B cell (primary cell): ENCODE data around the gene SLC16A10. TPM values are rescaled to one million over a fixed set of nuclear protein-coding genes. Genes with fewer than 3 reads are reported as not detected.

ENCODE experiments used
- ATAC-seq: fragments of 200-7000 bp; cut with Tn5 transposase; one replicate; pipeline ENCODE4 v1.10.0; 2021; ENCODE audit warnings: low read depth, mild to moderate bottlenecking, moderate number of reproducible peaks, moderate library complexity
- CTCF ChIA-PET: fragments of 350-600 bp; sonication (Branson Sonifier 250); formaldehyde crosslinking; loops from one replicate; lab custom pipeline; 2021; ENCODE audit warnings: antibody characterized with exemption, inconsistent platforms; lab: Charles Lee
- POLR2A ChIA-PET: fragments of 350-600 bp; sonication (Branson Sonifier 250); formaldehyde crosslinking; loops from one replicate; lab custom pipeline; 2021; ENCODE audit warnings: antibody characterized with exemption; lab: Charles Lee
- DNase-seq: peaks from one replicate; pipeline ENCODE4 v3.0.0; 2013
- H2AFZ ChIP-seq: 2 replicates; pipeline ENCODE4 v1.6.1; 2012; ENCODE audit warnings: mild to moderate bottlenecking, low read depth, low read length; ENCODE audit not compliant: insufficient read depth, poor library complexity, severe bottlenecking
- H3K27ac ChIP-seq, 2 donors: 1 replicate in 1 of 2; 2 replicates in 1 of 2; pipeline ENCODE4 v1.5.1; 2012 to 2013; ENCODE audit warnings: low read length in 2 of 2, mild to moderate bottlenecking in 2 of 2, moderate library complexity in 1 of 2
- H3K27me3 ChIP-seq, 4 experiments: fragments of 200-600 bp in 1 of 4; sonication (generic) in 1 of 4; replicated peaks in 1 of 4; 1 replicate in 2 of 4; 2 replicates in 2 of 4; pipeline versions ENCODE4 v1.6.1 to v1.7.0; 2013 to 2016; ENCODE audit warnings: low read length in 3 of 4, mild to moderate bottlenecking in 2 of 4, mixed read lengths in 1 of 4, moderate library complexity in 1 of 4; ENCODE audit not compliant: insufficient read depth in 4 of 4, control insufficient read depth in 3 of 4; ENCODE audit errors: control extremely low read depth in 1 of 4
- H3K36me3 ChIP-seq, 2 experiments: replicated peaks in 1 of 2; 1 replicate in 1 of 2; 2 replicates in 1 of 2; pipeline versions ENCODE4 v1.6.1 to v1.7.1; 2013; ENCODE audit warnings: low read length in 1 of 2; ENCODE audit not compliant: insufficient read depth in 2 of 2, control insufficient read depth in 1 of 2; ENCODE audit errors: control extremely low read depth in 1 of 2, extremely low read depth in 1 of 2
- H3K4me1 ChIP-seq, 2 donors: fragments of 200-600 bp in 1 of 2; sonication (generic) in 1 of 2; 1 replicate in 1 of 2; 2 replicates in 1 of 2; pipeline versions ENCODE4 v1.5.1 to v1.6.1; 2013 to 2017; ENCODE audit warnings: low read length in 2 of 2; ENCODE audit not compliant: control insufficient read depth in 2 of 2, insufficient read depth in 2 of 2
- H3K4me2 ChIP-seq: replicated peaks from 2 replicates; pipeline ENCODE3; 2012; ENCODE audit warnings: mild to moderate bottlenecking, low read depth, low read length; ENCODE audit not compliant: poor library complexity, severe bottlenecking
- H3K4me3 ChIP-seq, 5 experiments: fragments of 200-600 bp in 1 of 5; sonication (generic) in 1 of 5; 1 replicate in 3 of 5; 2 replicates in 2 of 5; pipeline versions ENCODE4 v1.5.1 to v1.7.0; 2011 to 2016; ENCODE audit warnings: low read length in 4 of 5, mild to moderate bottlenecking in 4 of 5, low read depth in 2 of 5, control low read depth in 1 of 5, moderate library complexity in 1 of 5; ENCODE audit not compliant: insufficient read depth in 1 of 5; ENCODE audit errors: control extremely low read depth in 1 of 5, extremely low read depth in 1 of 5
- H3K79me2 ChIP-seq: fragments of 200-600 bp; sonication (generic); one replicate; pipeline ENCODE4 v1.6.0; 2016; ENCODE audit warnings: low read length; ENCODE audit not compliant: control insufficient read depth, insufficient read depth
- H3K9ac ChIP-seq: fragments of 200-600 bp; sonication (generic); 2 replicates; pipeline ENCODE4 v1.6.1; 2017; ENCODE audit warnings: mild to moderate bottlenecking, low read length, moderate library complexity
- H3K9me3 ChIP-seq, 3 donors: one replicate each; pipeline versions ENCODE4 v1.6.1 to v1.7.1; 2013; ENCODE audit warnings: low read length in 2 of 3; ENCODE audit not compliant: control insufficient read depth in 2 of 3, insufficient read depth in 1 of 3; ENCODE audit errors: control extremely low read depth in 1 of 3
- H4K20me1 ChIP-seq: 2 replicates; pipeline ENCODE4 v1.6.0; 2012; ENCODE audit warnings: mild to moderate bottlenecking, low read length; ENCODE audit not compliant: insufficient read depth, control insufficient read depth, poor library complexity, severe bottlenecking
- H3K27ac Mint-ChIP-seq: one replicate; pipeline ENCODE4 v1.8.0; 2021; ENCODE audit warnings: mixed read lengths
- H3K27me3 Mint-ChIP-seq: one replicate; pipeline ENCODE4 v1.8.0; 2021; ENCODE audit warnings: mixed read lengths
- H3K4me1 Mint-ChIP-seq: one replicate; pipeline ENCODE4 v1.8.0; 2021; ENCODE audit warnings: mixed read lengths
- H3K4me3 Mint-ChIP-seq: one replicate; pipeline ENCODE4 v1.8.0; 2021; ENCODE audit warnings: mixed read lengths
- H3K9me3 Mint-ChIP-seq: one replicate; pipeline ENCODE4 v1.8.0; 2022; ENCODE audit warnings: mixed read lengths; ENCODE audit not compliant: insufficient read depth
- CTCF ChIP-seq: fragments of 200-600 bp; IDR thresholded peaks from one replicate; pipeline ENCODE4 v1.8.0; 2022; ENCODE audit warnings: antibody characterized with exemption, mild to moderate bottlenecking
- EZH2 ChIP-seq: IDR thresholded peaks from 2 replicates; pipeline ENCODE4 v1.6.1; 2012; ENCODE audit warnings: borderline replicate concordance, low read depth, mild to moderate bottlenecking, moderate library complexity, low read length; ENCODE audit not compliant: insufficient read depth, poor library complexity, severe bottlenecking
- WGBS: methylation state at CpG from one replicate; pipeline ENCODE4 v1.1.5; 2013; ENCODE audit warnings: missing lambda C conversion rate; ENCODE audit not compliant: insufficient coverage; 5-methylcytosine and 5-hydroxymethylcytosine counted together
- intact Hi-C: fragments of 100-400 bp; cut with micrococcal nuclease; formaldehyde crosslinking; loops from one replicate; pipeline ENCODE4 v1.10.0; 2022
- polyA plus RNA-seq: library from polyadenylated mRNA; depleted of rRNA; stranded (reverse); fragments of >200 nt; gene quantifications from 2 replicates; pipeline ENCODE4 v1.2.3, GENCODE V29; 2012
- total RNA-seq, 2 donors: library from RNA; stranded (reverse); fragments of 120-200 nt in 1 of 2; gene quantifications; 1 replicate in 1 of 2; 2 replicates in 1 of 2; pipeline versions ENCODE4 v1.2.3 to v1.2.4, GENCODE V29; 2013 to 2022

SLC16A10 gene
- total and polyA plus RNA-seq, 2 donors (not counting 1 experiment from before 2014, with no cell fraction given): 0.06 to 0.71 TPM

- H3K79me2 ChIP-seq: no peaks in the 10 kb centered on the region
- POLR2A ChIA-PET: no interaction called here
- peaks cover 11% of the 10 kb centered on the region for H3K27me3 Mint-ChIP-seq
- H3K9me3 Mint-ChIP-seq: no peaks in the 10 kb centered on the region
- DNase-seq (no peak), ATAC-seq (no peak)
- H2AFZ ChIP-seq: no peak overlapping the region
- no peak overlapping the region for H3K27ac Mint-ChIP-seq
- no peak overlapping the region for H3K4me3 Mint-ChIP-seq
- TF ChIP-seq CTCF: no peak
- H3K27ac ChIP-seq: no peak overlapping the region
- no peaks in the 10 kb centered on the region for H4K20me1 ChIP-seq
- CTCF ChIA-PET: no interaction called here
- no peaks in the 10 kb centered on the region for H3K27me3 ChIP-seq
- H3K9me3 ChIP-seq: no peaks in the 10 kb centered on the region
- H3K36me3 ChIP-seq: no peaks in the 10 kb centered on the region
- no peak overlapping the region for H3K4me3 ChIP-seq
- H3K4me2 ChIP-seq: no peak overlapping the region
- H3K4me1 ChIP-seq: no peaks in the 10 kb centered on the region
- no CpG with 5 or more reads among the region's 1 CpG for WGBS
- H3K9ac ChIP-seq: no peak overlapping the region
- peaks cover 1% of the 10 kb centered on the region for H3K4me1 Mint-ChIP-seq
- intact Hi-C loops: no loop called here
Observed at GRCh38 chr6:111114482-111114881, 27.2 kb downstream of the SLC16A10 start.

GRCh38 chr6:111118826-111119225 lies 31.5 kb downstream of the SLC16A10 start:
- H3K4me3 Mint-ChIP-seq: no peak overlapping the region
- Histone ChIP-seq H4K20me1 (no peaks in the 10 kb centered on the region), H2AFZ (no peak overlapping the region), H3K79me2 (no peaks in the 10 kb centered on the region), H3K27ac (no peak overlapping the region), H3K4me1 (no peaks in the 10 kb centered on the region), H3K9ac (no peak overlapping the region), H3K4me3 (no peak overlapping the region), H3K27me3 (no peaks in the 10 kb centered on the region), H3K9me3 (peaks cover 0 to 3% (median 0%) of the 10 kb centered on the region in 3 donors), H3K36me3 (no peaks in the 10 kb centered on the region), H3K4me2 (no peak overlapping the region)
- intact Hi-C loops: no loop called here
- no CpG with 5 or more reads among the region's 2 CpGs for WGBS
- no peaks in the 10 kb centered on the region for H3K9me3 Mint-ChIP-seq
- ChIA-PET CTCF (no interaction called here), POLR2A (no interaction called here)
- H3K27ac Mint-ChIP-seq: no peak overlapping the region
- no peak for TF ChIP-seq EZH2
- peaks cover 3% of the 10 kb centered on the region for H3K27me3 Mint-ChIP-seq
- DNase-seq: no peak
- ATAC-seq: no peak
- H3K4me1 Mint-ChIP-seq: peaks cover 4% of the 10 kb centered on the region
